Caco-2 (cell line): ENCODE measurements around the gene PRPSAP1. TPM values are rescaled to one million over a fixed set of nuclear protein-coding genes. Genes with fewer than 3 reads are reported as not detected.

Source experiments
- BruUV-seq: library from RNA; stranded (reverse); fragments of 400-500 nt; replicated peaks from 2 replicates; lab custom pipeline; 2021; lab: Mats Ljungman, UMichigan
- CTCF ChIA-PET: fragments of 300-600 bp; sonication (Branson Sonifier 250); formaldehyde crosslinking; loops from one replicate; lab custom pipeline; 2022; ENCODE audit warnings: antibody characterized with exemption; lab: Charles Lee
- POLR2A ChIA-PET: fragments of 300-600 bp; sonication (Branson Sonifier 250); formaldehyde crosslinking; loops from one replicate; lab custom pipeline; 2022; ENCODE audit warnings: antibody characterized with exemption; lab: Charles Lee
- DNase-seq, 2 experiments: peaks; one replicate each; pipeline versions ENCODE4 v3.0.0 to v3.0.0-alpha.2; 2020 to 2022
- H3K27me3 ChIP-seq: replicated peaks from 2 replicates; pipeline ENCODE4 v1.6.0; 2011; ENCODE audit warnings: low read length; ENCODE audit not compliant: control insufficient read depth, insufficient read depth
- H3K36me3 ChIP-seq: 2 replicates; pipeline ENCODE4 v1.5.1; 2011; ENCODE audit warnings: low read length; ENCODE audit not compliant: control insufficient read depth, insufficient read depth
- H3K4me1 ChIP-seq: fragments of 250-450 bp; sonication (Bioruptor Pico); 2 replicates; pipeline ENCODE4 v1.5.1; 2020; ENCODE audit warnings: mild to moderate bottlenecking
- H3K4me3 ChIP-seq: 2 replicates; pipeline ENCODE4 v1.5.1; 2011; ENCODE audit warnings: low read depth, mild to moderate bottlenecking, control low read depth, low read length
- H3K9me3 ChIP-seq: fragments of 250-450 bp; sonication (Bioruptor Pico); 2 replicates; pipeline ENCODE4 v1.5.1; 2020; ENCODE audit warnings: mild to moderate bottlenecking, moderate library complexity
- H3K27ac Mint-ChIP-seq: one replicate; pipeline ENCODE4 v1.8.0; 2022; ENCODE audit warnings: mixed read lengths; ENCODE audit not compliant: unreplicated experiment
- H3K27me3 Mint-ChIP-seq: one replicate; pipeline ENCODE4 v1.8.0; 2022; ENCODE audit warnings: mixed read lengths; ENCODE audit not compliant: insufficient read depth, unreplicated experiment
- H3K36me3 Mint-ChIP-seq: one replicate; pipeline ENCODE4 v1.8.0; 2022; ENCODE audit warnings: mild to moderate bottlenecking, mixed read lengths; ENCODE audit not compliant: insufficient read depth, unreplicated experiment
- H3K4me1 Mint-ChIP-seq: one replicate; pipeline ENCODE4 v1.8.0; 2022; ENCODE audit warnings: low read depth, mixed read lengths; ENCODE audit not compliant: unreplicated experiment
- H3K4me3 Mint-ChIP-seq: one replicate; pipeline ENCODE4 v1.8.0; 2022; ENCODE audit warnings: mild to moderate bottlenecking, moderate library complexity, mixed read lengths; ENCODE audit not compliant: unreplicated experiment
- H3K9me3 Mint-ChIP-seq: one replicate; pipeline ENCODE4 v1.8.0; 2022; ENCODE audit warnings: mixed read lengths; ENCODE audit not compliant: unreplicated experiment
- CTCF ChIP-seq, 2 experiments: fragments of 200-600 bp in 1 of 2; IDR thresholded peaks; 1 replicate in 1 of 2; 2 replicates in 1 of 2; pipeline versions ENCODE4 v1.5.1 to v1.8.0; 2011 to 2022; ENCODE audit warnings: antibody characterized with exemption in 1 of 2, control low read depth in 1 of 2, inconsistent platforms in 1 of 2, low read depth in 1 of 2, low read length in 1 of 2, mild to moderate bottlenecking in 1 of 2, moderate library complexity in 1 of 2; ENCODE audit not compliant: insufficient read depth in 1 of 2, severe bottlenecking in 1 of 2, unreplicated experiment in 1 of 2
- intact Hi-C: fragments of 100-400 bp; cut with micrococcal nuclease; formaldehyde crosslinking; loops from one replicate; pipeline ENCODE4 v1.10.0; 2022; ENCODE audit not compliant: unreplicated experiment
- total RNA-seq: library from RNA; stranded (reverse); gene quantifications from 2 replicates; pipeline ENCODE4 v1.2.3, GENCODE V29; 2022

PRPSAP1 gene
- total RNA-seq, 1 experiment from 2014 or later = 87.6 TPM

- BruUV-seq = no TSS peak
- Mint-ChIP-seq H3K9me3 (no peaks in the 10 kb centered on the region), H3K27ac (no peak overlapping the region), H3K4me3 (no peak overlapping the region), H3K36me3 (peaks cover 5% of the 10 kb centered on the region), H3K4me1 (peaks cover 7% of the 10 kb centered on the region), H3K27me3 (no peaks in the 10 kb centered on the region)
- Histone ChIP-seq H3K36me3 (no peaks in the 10 kb centered on the region), H3K4me3 (no peak overlapping the region), H3K27me3 (no peaks in the 10 kb centered on the region), H3K9me3 (no peaks in the 10 kb centered on the region), H3K4me1 (peaks cover 12% of the 10 kb centered on the region)
- ChIA-PET POLR2A (no interaction called here), CTCF (interaction anchor here (0.7 kb wide), 1 partner anchor 70 kb away, joined by 8 read pairs; no protein-coding TSS in a partner anchor)
- TF ChIP-seq CTCF (IDR thresholded peaks at IDR 0.05; ENCODE audit: insufficient read depth in 1 of 2, low read depth in 1 of 2, low read length in 1 of 2, severe bottlenecking in 1 of 2, unreplicated experiment in 1 of 2) = no peak
- intact Hi-C loops = no loop called here
- no peak for DNase-seq
These were observed 18.2 kb upstream of the PRPSAP1 start for GRCh38 chr17:76371656-76372628.

DNA sequence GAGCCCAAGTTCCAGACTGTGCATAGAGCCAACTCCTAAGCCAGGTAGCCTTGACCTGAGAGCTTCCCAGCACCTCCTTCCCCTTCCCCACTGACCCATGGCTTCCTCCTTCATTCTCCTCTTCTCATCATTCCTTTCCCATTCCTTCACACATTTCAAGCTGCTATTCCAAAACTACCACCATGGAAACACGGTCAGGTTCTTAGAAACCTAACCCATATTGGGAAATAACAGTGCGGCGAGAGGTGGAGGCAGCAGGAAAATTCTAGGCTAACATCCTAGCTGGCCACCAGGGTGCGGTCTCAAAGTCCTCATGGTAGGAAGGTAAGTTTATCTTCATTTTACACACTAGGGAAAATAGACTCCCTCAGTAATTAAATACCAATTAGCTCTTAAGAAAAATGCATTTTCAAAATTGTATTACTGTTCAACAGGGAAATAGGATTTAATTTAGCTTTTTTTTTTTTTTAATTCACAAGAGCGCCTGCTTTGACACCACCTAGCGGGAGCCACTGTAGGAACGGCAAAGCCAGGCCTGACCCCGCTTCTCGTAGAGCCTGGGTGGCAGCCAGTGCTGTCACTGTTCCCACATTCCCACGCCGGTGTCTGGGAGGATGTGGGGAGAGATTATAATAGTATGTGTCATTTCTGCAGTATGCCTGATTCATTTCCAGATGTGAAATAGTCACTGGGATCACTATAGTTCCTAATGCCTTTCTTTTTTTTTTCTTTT lies 16.7 kb upstream of the PRPSAP1 start:
- peak; percentile 25 to 28 for TF ChIP-seq CTCF (IDR thresholded peaks at IDR 0.05; ENCODE audit: insufficient read depth in 1 of 2, low read depth in 1 of 2, low read length in 1 of 2, severe bottlenecking in 1 of 2, unreplicated experiment in 1 of 2)
- CTCF ChIA-PET = interaction anchor here (0.6 to 1.6 kb wide), 4 partner anchors 15 to 378 kb away, joined by 3 to 4 read pairs (median 4); partner anchors contain the start of genes EVPL and PRPSAP1
- H3K9me3 ChIP-seq = no peaks in the 10 kb centered on the region
- intact Hi-C loops = no loop called here
- H3K4me1 ChIP-seq = peaks cover 7% of the 10 kb centered on the region
- BruUV-seq = no TSS peak
- H3K27ac Mint-ChIP-seq = no peak overlapping the region
- H3K4me3 ChIP-seq = no peak overlapping the region
- no peaks in the 10 kb centered on the region for H3K9me3 Mint-ChIP-seq
- no peaks in the 10 kb centered on the region for H3K27me3 ChIP-seq
- peaks cover 7% of the 10 kb centered on the region for H3K4me1 Mint-ChIP-seq
- no peak for DNase-seq
- H3K27me3 Mint-ChIP-seq = no peaks in the 10 kb centered on the region
- POLR2A ChIA-PET = no interaction called here
- peaks cover 10% of the 10 kb centered on the region for H3K36me3 Mint-ChIP-seq
- H3K4me3 Mint-ChIP-seq = no peak overlapping the region
- H3K36me3 ChIP-seq = no peaks in the 10 kb centered on the region

DNA sequence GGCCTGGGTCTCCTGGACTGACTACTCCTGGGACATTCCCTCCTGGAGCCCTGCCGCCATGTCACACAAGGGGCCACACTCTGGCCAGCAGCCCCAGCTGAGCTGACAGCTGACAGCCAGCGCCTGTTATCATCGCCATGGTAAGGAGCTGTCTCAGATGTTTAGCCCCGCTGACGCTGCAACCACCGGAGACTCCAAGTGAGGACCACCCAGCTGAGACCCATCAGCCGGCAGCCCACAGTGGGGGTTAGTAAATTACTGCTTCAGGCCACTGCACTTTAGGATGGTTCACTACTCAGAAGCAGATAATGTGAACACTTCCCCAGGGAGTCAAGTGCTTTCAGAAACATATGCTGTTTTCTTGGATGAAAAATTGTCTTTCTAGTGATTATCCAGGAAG lies 16.1 kb upstream of the PRPSAP1 start:
- Histone ChIP-seq H3K4me1 (peaks cover 5% of the 10 kb centered on the region), H3K36me3 (no peaks in the 10 kb centered on the region), H3K9me3 (no peaks in the 10 kb centered on the region), H3K4me3 (no peak overlapping the region), H3K27me3 (no peaks in the 10 kb centered on the region)
- no peaks in the 10 kb centered on the region for H3K9me3 Mint-ChIP-seq
- CTCF ChIA-PET = interaction anchor here (0.7 to 1.6 kb wide), 4 partner anchors 15 to 343 kb away, joined by 3 to 5 read pairs (median 4); partner anchors contain the start of genes EVPL and PRPSAP1
- H3K4me1 Mint-ChIP-seq = peaks cover 7% of the 10 kb centered on the region
- no peak for DNase-seq
- TF ChIP-seq CTCF (IDR thresholded peaks at IDR 0.05; ENCODE audit: insufficient read depth in 1 of 2, low read depth in 1 of 2, low read length in 1 of 2, severe bottlenecking in 1 of 2, unreplicated experiment in 1 of 2) = no peak
- no peaks in the 10 kb centered on the region for H3K27me3 Mint-ChIP-seq
- intact Hi-C loops = no loop called here
- no peak overlapping the region for H3K4me3 Mint-ChIP-seq
- peaks cover 10% of the 10 kb centered on the region for H3K36me3 Mint-ChIP-seq
- BruUV-seq = no TSS peak
- POLR2A ChIA-PET = no interaction called here
- no peak overlapping the region for H3K27ac Mint-ChIP-seq
